GM19372 (cell line): ENCODE results near the gene CLEC18A.
"Not testable (repeated sequence)": the region's sequence is repeated elsewhere in the genome, so short reads cannot be mapped to it uniquely, and the experiment has no call there.

Experiments
- ATAC-seq: cut with Tn5 transposase; IDR thresholded peaks from one replicate; pipeline ENCODE4 v1.9.1; 2021; ENCODE audit warnings: mild to moderate bottlenecking, low read depth, moderate library complexity; ENCODE audit not compliant: unreplicated experiment

Gene CLEC18A

GRCh38 chr16:69943241-69944036 is 7.7 kb upstream of the CLEC18A start:
- ATAC-seq, result not testable (repeated sequence)

GRCh38 chr16:69950411-69950810 is 723 bp upstream of the CLEC18A start:
- not testable (repeated sequence) for ATAC-seq

DNA sequence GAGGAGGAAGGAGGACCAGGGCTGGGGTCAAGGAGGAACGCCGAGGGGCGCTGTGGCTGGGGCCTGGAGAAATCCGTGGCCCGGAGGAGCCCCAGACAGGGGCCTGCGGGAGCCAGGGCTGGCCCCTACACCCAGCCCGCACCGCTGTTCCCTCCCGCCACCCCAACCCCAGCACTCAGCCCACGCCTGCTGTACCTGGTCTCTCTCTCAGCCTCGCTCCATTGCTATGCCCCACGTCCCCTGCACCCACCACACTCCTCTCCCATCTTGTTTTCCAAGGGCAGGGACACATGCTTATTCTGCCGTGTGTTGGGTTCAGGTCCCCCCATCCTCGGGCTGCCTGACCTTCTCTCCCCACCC is 518 bp downstream of the CLEC18A start:
- ATAC-seq, result not testable (repeated sequence)

DNA sequence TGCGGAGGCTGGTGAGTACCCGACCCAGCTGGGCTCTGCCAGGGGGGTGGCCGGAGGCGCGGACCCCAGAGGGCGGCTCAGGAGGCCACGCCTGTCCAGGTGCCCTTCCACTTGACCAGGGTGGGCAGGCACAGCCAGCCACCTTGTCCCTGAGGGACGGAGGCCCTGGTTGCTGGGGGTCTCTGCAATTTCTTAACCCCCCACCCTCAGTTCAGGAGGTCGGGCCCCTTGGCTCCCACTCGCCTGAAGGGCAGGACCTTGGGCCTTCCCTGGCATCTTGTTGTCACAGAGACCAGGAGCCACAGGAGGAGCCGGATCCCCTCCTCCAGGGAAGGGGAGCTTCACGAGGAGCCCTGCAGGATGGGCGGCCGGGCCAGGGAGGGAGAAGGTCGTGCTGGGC is 982 bp downstream of the CLEC18A start:
- ATAC-seq, result not testable (repeated sequence)

- not testable (repeated sequence) for ATAC-seq
Measured at GRCh38 chr16:69952572-69953355, 1.6 kb downstream of the CLEC18A start.

DNA sequence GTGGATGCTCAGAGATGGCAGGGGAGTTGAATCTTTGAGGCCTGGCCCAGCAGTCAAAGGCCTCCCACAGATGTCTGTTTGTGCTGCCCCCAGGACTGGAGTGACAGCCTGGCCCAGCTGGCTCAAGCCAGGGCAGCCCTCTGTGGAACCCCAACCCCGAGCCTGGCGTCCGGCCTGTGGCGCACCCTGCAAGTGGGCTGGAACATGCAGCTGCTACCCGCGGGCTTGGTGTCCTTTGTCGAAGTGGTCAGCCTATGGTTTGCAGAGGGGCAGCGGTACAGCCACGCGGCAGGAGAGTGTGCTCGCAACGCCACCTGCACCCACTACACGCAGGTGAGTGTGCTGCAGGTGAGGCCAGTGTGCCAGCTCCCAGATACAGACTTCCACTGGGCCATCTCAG is 3.1 kb downstream of the CLEC18A start:
- ATAC-seq, result not testable (repeated sequence)

DNA sequence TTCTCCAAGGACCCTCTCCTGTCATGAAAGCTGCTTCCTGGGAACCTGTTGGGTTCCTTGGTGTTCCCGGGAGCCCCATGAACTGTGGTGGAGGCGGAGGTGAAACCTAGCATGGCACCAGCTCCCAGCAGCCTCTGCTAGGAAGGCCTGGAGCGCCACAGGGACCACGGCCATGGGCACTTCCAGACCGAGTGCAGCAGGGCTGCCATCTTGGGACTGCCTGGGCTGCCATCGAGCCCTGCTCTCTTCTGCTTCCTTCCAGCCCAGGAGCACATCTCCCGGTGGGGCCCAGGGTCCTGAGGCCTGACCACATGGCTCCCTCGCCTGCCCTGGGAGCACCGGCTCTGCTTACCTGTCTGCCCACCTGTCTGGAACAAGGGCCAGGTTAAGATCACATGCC is 12.2 kb downstream of the CLEC18A start:
- not testable (repeated sequence) for ATAC-seq

- ATAC-seq, result not testable (repeated sequence)
Measured at GRCh38 chr16:69964960-69965660, 14.0 kb downstream of the CLEC18A start.

DNA sequence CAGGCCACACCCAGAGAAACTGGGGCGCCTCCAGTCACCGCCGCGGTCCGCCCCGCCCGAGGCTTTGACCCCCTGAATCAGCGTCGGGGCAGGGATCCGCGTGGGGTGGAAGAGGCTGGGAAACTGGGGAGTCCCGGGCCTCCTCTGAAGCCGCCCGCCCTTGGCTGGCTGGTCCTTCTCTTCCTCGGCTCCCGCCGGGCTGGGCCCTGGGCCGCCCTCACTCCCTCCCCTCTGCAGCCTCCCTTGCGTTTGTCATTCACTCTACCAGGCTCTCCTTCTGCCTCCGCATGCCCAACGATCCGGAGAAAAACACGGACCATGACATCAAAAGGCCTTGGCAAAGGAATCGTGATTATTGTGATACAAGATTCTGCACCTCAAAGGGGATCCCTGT is 14.5 kb downstream of the CLEC18A start:
- ATAC-seq, result not testable (repeated sequence)

- ATAC-seq, result not testable (repeated sequence)
Measured at GRCh38 chr16:69967688-69968087, 16.6 kb downstream of the CLEC18A start.

GRCh38 chr16:69968125-69968524 is 17.0 kb downstream of the CLEC18A start:
- not testable (repeated sequence) for ATAC-seq

GRCh38 chr16:69969657-69970056 is 18.5 kb downstream of the CLEC18A start:
- not testable (repeated sequence) for ATAC-seq

GRCh38 chr16:69972120-69972519 is 21.0 kb downstream of the CLEC18A start:
- not testable (repeated sequence) for ATAC-seq

- not testable (repeated sequence) for ATAC-seq
Measured at GRCh38 chr16:69972935-69973334, 21.8 kb downstream of the CLEC18A start.

DNA sequence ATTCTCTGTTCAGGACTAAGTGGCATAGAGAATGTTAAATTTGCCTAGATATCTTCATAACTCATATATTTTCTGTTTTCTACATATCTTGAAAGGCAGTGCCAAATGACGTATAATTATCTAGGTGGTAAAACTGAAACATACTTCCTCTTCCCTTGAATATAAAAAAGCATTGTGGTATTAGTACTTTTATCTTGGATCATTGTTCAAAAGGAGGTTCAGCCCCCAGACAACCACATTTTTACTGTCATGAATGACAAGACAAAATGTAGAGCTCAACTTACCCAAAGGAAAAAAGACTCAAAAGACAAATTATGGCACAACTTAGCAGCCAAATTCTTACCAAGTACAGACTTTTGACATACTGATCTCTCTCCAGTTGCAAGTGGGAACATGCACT is 34.1 kb downstream of the CLEC18A start:
- not testable (repeated sequence) for ATAC-seq

- ATAC-seq, result not testable (repeated sequence)
Measured at GRCh38 chr16:69997956-69998355, 46.8 kb downstream of the CLEC18A start.

GRCh38 chr16:69999801-70000200 is 48.7 kb downstream of the CLEC18A start:
- ATAC-seq, result not testable (repeated sequence)

DNA sequence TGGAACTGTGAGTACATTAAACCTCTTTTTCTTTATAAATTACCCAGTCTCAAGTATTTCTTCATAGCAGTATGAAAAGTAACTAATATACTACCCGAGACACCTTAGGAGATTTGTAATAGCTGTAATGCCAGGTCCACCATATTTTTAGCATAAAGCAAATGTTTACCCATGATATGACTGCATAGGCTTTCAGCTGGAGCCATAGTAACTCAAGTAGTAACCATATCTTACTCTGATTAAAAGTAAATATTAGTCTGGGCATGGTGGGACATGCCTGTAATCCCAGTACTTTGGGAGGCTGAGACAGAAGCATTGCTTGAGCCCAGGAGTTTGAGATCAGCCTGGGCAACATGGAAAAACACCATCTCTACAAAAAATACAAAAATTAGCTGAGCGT is 52.4 kb downstream of the CLEC18A start:
- not testable (repeated sequence) for ATAC-seq

GRCh38 chr16:70008604-70009003 is 57.5 kb downstream of the CLEC18A start:
- not testable (repeated sequence) for ATAC-seq

DNA sequence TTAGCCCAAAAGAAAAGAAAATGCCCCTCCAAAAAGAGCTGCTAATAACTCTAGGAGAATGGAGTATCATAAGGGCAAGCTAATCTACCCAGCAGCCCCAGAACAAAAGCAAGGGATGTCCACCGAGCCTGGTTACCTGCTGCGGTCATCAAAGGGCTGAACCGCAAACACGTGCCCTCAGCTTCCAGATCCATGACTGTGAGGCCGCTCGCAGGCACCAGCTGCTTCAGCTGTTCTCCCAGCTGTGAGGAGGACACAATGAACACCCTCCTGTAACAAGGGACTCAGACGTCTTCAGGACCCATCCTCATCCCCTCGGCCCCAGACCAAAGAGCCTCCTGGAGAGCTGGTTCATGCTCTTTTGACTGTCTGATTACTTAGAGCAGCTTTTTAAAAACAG is 59.5 kb downstream of the CLEC18A start:
- not testable (repeated sequence) for ATAC-seq

GRCh38 chr16:70011120-70011519 is 60.0 kb downstream of the CLEC18A start:
- not testable (repeated sequence) for ATAC-seq
